Adrenal gland (tissue), 5 donors: Measurements from ENCODE around the gene GLRB.

Source experiments
- POLR2A ChIP-seq, 2 donors: fragments of 450-650 bp; IDR thresholded peaks; one replicate each; pipeline ENCODE4 v1.6.1; 2017; ENCODE audit warnings: antibody characterized with exemption in 2 of 2, mild to moderate bottlenecking in 2 of 2, moderate library complexity in 1 of 2
- TF ChIP-seq, protein P1 (sequence below), 6 experiments: fragments of 450-650 bp in 4 of 6; fragments of 200-600 bp in 2 of 6; sonication (generic) in 1 of 6; IDR thresholded peaks; 1 replicate in 5 of 6; 2 replicates in 1 of 6; pipeline versions ENCODE4 v1.5.1 to v1.8.0; 2016 to 2021; ENCODE audit warnings: antibody characterized with exemption in 6 of 6, mild to moderate bottlenecking in 2 of 6, moderate library complexity in 1 of 6
- donor health status: DM: no; HTN: no; CAD: no.

DNA sequence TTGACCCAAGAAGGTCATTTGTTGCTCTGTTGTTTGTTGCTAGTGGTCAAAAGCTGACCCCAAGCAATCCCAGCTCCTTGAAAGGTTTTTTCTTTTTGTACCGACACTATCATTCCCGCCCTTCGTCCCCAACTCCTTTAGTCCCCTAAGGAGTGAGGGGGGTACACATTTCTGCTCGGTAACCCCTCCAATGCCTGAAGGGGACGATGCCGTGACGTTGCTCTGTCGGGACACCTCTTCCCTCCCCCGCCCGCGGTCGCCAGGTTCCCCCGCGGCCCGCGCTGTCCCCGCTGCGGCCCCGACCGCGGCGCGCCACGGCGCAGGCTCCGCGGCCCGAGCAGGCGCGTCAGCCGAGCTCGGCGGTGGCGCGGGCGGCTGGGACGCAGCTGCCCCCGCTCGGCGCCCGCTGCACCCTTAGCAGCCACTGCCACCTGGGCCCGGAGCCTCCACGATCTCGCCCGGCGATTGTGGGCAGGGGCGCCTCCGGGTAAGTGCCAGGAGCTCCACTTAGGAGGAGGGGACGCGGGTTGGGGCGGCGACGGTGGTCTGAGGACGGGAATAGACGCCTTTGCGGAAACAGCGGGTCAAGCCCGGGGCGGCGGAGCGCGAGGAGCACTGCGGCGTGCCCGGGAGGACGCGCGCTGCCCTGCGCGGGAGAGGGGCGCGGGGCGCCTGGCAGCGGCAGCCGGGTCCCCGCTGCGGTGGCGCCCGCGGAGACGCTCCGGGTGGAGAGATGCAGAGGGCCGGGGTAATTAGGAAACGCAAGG lies at the start of gene GLRB:
- peak; percentile 21 to 38 for TF ChIP-seq POLR2A (IDR thresholded peaks at IDR 0.05)
- TF ChIP-seq, protein P1, sequence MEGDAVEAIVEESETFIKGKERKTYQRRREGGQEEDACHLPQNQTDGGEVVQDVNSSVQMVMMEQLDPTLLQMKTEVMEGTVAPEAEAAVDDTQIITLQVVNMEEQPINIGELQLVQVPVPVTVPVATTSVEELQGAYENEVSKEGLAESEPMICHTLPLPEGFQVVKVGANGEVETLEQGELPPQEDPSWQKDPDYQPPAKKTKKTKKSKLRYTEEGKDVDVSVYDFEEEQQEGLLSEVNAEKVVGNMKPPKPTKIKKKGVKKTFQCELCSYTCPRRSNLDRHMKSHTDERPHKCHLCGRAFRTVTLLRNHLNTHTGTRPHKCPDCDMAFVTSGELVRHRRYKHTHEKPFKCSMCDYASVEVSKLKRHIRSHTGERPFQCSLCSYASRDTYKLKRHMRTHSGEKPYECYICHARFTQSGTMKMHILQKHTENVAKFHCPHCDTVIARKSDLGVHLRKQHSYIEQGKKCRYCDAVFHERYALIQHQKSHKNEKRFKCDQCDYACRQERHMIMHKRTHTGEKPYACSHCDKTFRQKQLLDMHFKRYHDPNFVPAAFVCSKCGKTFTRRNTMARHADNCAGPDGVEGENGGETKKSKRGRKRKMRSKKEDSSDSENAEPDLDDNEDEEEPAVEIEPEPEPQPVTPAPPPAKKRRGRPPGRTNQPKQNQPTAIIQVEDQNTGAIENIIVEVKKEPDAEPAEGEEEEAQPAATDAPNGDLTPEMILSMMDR (IDR thresholded peaks at IDR 0.05): no peak
